Panc1 (cell line): ENCODE results near the gene KLF16.

ENCODE experiments used
- POLR2AphosphoS5 ChIP-seq: IDR thresholded peaks from 2 replicates; pipeline ENCODE4 v1.6.1; 2012; ENCODE audit warnings: mild to moderate bottlenecking, low read depth, low read length, moderate library complexity
- TF ChIP-seq, protein P1 (sequence below): fragments of 450-650 bp; IDR thresholded peaks from 2 replicates; pipeline ENCODE4 v1.5.1; 2017; ENCODE audit warnings: mild to moderate bottlenecking
- TF ChIP-seq, protein P2 (sequence below), 2 experiments: IDR thresholded peaks; 2 replicates each; pipeline ENCODE4 v1.6.1; 2011 to 2012; ENCODE audit warnings: low read depth in 2 of 2, control low read depth in 1 of 2, low read length in 1 of 2, mild to moderate bottlenecking in 1 of 2, moderate library complexity in 1 of 2; ENCODE audit not compliant: insufficient read depth in 1 of 2

DNA sequence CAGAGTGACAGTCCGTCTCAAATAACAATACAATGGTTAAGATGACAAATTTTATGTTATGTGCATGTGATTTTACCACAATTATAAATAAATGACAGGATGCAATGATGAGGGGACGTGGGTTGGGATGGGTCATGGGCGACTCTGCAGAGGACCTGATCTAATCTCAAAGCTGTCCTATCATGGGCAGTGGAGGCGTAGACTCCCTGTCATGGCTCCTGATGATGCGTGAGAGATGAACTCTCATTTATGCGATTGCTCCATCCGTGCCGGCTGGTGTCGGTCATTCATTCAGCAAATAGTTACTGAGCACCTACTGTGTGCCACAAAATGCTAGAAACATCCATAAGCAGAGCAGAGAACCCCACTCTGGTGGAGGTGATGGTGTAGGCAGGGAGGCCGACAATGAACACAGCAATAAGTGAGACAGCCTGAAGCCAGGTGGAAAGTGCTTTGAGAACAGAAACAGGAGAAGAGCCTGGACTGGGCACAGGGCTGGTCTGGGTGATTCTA, 13.4 kb downstream of the KLF16 start:
- TF ChIP-seq, protein P1, sequence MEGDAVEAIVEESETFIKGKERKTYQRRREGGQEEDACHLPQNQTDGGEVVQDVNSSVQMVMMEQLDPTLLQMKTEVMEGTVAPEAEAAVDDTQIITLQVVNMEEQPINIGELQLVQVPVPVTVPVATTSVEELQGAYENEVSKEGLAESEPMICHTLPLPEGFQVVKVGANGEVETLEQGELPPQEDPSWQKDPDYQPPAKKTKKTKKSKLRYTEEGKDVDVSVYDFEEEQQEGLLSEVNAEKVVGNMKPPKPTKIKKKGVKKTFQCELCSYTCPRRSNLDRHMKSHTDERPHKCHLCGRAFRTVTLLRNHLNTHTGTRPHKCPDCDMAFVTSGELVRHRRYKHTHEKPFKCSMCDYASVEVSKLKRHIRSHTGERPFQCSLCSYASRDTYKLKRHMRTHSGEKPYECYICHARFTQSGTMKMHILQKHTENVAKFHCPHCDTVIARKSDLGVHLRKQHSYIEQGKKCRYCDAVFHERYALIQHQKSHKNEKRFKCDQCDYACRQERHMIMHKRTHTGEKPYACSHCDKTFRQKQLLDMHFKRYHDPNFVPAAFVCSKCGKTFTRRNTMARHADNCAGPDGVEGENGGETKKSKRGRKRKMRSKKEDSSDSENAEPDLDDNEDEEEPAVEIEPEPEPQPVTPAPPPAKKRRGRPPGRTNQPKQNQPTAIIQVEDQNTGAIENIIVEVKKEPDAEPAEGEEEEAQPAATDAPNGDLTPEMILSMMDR = no peak
- no peak for TF ChIP-seq POLR2AphosphoS5
- TF ChIP-seq, protein P2, sequence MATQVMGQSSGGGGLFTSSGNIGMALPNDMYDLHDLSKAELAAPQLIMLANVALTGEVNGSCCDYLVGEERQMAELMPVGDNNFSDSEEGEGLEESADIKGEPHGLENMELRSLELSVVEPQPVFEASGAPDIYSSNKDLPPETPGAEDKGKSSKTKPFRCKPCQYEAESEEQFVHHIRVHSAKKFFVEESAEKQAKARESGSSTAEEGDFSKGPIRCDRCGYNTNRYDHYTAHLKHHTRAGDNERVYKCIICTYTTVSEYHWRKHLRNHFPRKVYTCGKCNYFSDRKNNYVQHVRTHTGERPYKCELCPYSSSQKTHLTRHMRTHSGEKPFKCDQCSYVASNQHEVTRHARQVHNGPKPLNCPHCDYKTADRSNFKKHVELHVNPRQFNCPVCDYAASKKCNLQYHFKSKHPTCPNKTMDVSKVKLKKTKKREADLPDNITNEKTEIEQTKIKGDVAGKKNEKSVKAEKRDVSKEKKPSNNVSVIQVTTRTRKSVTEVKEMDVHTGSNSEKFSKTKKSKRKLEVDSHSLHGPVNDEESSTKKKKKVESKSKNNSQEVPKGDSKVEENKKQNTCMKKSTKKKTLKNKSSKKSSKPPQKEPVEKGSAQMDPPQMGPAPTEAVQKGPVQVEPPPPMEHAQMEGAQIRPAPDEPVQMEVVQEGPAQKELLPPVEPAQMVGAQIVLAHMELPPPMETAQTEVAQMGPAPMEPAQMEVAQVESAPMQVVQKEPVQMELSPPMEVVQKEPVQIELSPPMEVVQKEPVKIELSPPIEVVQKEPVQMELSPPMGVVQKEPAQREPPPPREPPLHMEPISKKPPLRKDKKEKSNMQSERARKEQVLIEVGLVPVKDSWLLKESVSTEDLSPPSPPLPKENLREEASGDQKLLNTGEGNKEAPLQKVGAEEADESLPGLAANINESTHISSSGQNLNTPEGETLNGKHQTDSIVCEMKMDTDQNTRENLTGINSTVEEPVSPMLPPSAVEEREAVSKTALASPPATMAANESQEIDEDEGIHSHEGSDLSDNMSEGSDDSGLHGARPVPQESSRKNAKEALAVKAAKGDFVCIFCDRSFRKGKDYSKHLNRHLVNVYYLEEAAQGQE (IDR thresholded peaks at IDR 0.05; ENCODE audit: insufficient read depth in 1 of 2, low read depth in 2 of 2, low read length in 1 of 2) = no peak
